Activated CD4-positive, alpha-beta T cell treated with anti-CD3 and anti-CD28 coated beads for 4 hours (primary cell): Measurements from ENCODE around the gene PDCD10.

Experiments used
- DNase-seq, 2 donors: peaks; one replicate each; pipeline ENCODE4 v3.0.0-alpha.2; 2020

PDCD10 gene

DNA sequence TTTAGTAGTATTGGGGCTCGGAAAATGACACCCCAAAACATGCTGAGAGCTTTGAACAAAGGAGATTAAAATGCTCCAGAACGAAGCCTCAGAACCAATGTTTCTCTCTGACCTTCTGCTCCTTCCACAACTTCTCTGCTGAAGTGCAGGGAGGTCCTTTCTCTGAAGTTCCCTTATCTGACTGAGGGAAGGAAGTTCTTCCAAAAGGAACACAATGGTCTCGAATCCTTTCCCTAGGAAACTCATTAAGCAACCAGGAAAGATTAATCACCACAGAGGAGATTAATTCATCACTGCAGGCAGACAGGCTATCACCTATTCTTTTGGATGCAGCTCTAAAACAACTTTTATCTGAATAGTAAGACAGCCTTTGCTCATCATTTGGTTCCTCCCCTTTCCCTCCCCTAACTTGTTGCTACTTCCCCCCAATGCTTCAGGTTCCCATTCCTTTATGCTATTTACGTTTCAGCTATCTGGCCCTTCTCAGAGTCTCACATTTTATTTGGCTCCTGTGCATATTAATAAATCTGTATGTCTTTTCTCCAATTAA lies 62.7 kb downstream of the PDCD10 start:
- no peak for DNase-seq

DNA sequence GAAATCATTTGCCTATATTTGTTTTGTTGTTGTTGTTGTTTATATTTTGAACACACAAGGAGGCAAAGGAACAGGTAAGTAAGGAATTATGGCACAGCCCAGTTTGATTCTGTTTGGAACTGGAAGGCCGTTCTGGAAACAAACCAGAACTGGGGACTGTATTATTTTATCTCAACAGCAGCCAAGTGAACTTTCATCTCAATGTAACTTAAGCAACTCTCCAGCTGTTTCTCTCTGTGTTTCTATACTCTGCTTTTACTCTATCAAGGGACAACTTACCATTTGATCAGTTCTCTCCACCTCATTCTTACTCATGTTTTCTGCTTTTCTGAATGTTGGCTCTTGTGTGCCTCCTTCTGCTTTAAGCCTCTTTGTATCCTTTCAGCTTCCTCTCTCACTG lies 65.0 kb downstream of the PDCD10 start:
- no peak for DNase-seq

DNA sequence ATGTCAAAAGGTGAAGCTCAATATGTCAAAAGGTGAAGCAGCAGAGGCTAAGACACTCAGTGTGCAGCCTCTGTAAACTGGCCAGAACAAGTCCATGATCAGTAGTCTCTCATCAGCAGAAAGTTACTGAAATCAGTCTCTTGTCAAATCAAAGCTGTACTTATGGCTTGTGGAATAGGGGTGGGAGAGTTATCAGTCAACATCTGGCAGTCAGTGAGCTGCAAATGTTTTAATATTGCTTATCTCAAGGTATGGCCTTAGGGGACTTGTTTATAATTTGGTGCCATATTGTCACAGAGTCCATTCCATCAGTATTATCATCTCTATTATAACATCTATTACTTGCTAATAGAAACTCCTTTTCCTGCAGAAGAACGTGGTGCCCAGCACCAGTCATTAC lies 66.0 kb downstream of the PDCD10 start:
- no peak for DNase-seq

DNA sequence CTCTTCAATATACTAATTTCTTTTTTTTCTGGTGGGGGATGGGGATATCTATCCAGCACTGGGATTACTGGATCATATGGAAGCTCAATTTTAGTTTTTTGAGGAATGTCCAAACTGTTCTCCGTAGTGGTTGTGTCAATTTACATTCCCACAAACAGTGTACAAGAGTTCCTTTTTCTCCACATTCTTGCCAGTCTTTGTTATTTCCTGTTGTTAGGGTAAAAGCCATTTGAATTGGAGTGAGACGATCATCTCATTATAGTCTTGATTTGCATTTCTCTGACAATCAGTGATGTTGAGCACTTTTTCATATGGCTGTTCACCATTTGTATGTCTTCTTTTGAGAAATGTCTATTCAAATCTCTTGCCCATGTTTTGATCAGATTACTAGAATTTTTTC lies 68.1 kb downstream of the PDCD10 start:
- no peak for DNase-seq

DNA sequence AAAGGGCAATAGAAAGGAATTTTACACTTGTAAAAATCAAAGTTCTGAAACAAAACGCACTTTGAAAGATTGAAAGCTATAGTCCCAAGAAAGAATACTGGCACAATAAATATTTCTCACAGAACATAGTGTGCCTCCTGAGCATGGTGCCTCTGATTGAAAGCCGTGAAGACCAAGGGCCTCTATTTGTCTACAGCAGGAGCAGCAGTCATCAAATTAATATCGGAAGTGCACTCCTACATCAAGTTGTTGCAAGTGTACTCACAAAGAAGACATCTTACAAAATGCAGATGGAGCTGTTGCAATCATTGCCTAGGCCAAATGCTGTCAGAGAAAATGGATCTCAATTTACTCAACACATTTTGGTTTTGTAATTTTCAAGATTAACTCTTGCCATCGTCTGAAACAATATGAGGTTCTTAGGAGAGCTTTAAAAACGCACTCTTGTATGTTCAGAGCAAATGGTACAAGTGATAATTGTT lies 71.7 kb downstream of the PDCD10 start:
- DNase-seq = no peak

DNA sequence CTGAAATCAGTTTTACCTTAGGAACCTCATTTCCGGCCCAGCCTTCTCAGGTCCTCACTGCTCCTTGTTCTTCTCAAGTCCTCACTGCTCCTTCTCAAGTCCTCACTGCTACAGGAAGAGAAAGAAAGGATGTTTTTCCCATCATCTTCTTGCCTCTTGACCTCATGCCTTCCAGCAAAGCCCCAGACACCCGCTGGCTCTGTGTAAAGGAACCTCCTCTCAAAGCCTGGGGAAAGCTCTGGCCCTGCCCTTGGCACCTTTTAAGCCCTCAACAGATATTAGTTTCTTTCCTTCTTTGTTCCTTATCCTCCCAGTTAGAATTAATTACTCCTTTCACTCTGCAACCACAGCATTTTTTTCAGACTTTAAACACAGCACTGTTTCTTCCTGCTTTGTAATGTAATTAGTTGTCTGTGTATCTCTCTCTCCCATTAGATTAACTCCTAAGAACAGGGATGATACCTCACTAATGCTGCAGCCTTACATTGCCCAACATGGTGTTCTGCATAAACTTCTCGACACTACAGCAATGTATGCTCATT lies 76.9 kb downstream of the PDCD10 start:
- no peak for DNase-seq

DNA sequence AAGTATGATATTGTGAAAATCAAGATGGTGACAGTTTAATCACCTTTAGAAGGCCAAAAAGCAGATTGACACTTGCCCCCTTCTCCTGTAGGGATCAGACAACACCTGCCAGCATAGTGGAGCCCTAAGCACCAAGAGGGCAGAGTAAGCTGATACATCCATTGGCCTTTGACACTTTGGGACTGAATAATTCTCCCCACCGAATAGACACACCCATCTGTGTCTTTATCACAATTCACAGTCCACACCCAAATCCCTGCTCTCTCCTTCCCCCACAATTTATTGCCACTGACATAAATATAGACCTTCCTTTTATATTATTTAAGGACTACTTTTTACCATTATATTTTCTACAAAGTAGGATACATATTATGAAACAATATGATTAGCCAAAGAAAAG lies 77.9 kb downstream of the PDCD10 start:
- DNase-seq = no peak

DNA sequence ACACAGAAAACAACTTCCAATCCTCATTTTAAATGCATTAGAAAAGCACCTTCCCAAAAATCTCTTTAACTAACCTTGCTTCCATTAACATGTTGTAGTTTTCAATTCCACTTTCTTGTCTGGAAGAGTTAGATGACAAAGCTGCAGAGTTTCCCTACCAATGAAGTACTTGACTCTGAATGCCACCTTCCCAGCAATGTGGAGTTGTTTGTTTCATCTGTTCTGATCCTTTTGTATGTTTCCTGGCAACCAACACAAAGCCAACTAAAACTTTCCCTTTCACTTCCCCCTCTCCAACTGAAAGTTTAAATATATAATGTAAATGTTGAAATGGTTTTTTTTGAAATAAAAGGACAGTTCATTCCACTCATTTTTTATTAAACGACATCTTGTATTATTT lies 80.9 kb downstream of the PDCD10 start, which contains the start of gene WDR49:
Gene WDR49 (minus strand): TSS at position 183 of the 400 bp plus-strand sequence. CDS start 517 bp downstream, outside the sequence.
- DNase-seq = no peak

DNA sequence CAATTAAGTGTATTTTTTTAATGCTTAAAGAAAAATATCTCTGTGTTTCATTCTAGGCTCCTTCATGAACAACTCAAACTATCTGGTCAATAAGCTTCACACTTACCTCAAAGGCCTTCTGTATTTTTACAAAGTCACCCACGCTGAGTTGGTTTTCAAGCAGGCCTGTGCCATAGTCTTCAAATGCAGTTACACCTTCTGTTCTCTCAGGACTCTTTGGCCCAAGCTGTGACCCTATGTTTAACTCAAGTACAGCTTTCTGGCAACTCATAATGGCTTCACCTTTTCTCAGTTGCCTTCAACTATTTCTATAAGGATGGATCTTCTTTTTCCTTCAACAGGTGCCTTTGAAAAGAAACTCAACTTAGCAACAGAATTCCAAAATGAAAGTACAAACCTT lies 81.5 kb downstream of the PDCD10 start:
- DNase-seq = no peak

DNA sequence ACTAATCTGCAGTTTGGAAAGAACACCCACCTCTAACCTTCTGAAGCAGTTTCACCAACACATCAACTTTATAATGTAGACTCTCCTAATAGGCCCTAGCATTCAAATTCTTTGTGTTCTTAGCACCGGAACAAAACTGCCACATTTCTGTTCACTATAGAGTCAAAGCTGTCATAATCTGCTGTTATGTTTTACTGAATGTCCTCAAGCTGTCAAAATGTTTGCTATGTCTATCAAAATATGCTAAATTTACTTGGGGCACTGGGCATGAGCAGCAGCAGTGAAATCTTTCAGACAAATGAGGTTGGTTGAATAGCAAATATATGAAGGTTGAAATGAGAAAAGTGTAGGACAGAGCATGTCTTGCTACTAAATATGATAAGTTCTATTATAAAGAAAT lies 82.9 kb downstream of the PDCD10 start:
- no peak for DNase-seq

DNA sequence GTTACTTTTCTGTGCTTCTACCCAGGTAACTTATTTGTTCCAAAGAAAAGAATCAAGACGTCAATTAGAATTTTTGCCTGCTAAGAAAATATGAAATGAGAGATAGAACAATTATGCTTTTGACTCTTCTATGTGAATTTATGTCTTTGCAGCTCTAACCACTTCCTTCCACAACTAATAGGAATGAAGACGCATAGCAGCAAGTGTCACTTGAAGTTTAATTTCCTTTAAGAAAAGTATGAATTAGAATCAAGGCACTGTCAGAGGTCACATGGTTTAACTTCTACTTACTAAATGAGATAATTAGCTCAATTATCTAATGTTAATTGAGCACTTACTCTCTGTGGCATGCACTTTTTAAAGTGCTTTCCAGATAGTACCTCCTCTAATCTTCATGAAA lies 84.2 kb downstream of the PDCD10 start:
- no peak for DNase-seq

DNA sequence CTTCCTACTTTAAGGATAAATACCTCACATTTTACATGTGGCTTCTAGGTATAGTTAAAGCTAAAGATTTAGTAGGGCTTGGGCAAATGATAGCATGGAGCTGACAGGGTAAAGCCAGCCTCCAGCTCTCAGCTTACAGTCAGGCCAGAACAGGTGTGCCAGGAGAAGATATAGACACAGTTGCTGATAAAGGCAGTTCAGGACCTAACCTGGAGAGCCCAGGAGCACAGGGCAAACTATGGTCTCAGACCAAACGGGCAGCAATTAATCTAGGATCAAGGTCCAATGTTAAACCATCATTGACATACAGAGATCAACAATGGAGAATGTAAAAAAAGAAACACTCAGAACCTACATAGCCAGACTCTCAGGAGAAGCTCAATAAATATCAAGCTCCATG lies 84.9 kb downstream of the PDCD10 start:
- DNase-seq = no peak

DNA sequence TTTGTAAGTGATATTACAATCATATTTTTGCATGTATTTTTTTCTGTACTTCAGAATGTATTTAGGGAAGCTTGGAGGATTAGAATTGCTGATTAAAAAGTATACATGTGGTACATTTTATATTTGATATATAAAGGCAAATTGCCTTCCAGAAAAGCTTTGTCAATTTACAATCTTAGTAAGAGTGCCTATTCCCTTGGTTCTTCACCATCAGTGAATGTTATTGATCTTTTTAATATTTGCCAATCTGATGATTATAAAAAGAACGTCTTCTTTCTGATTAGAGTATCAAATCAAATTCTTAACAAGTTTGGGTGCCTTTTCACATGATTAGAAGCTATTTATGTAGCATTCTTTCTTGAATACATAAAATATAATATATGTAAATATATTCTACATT lies 90.1 kb downstream of the PDCD10 start:
- no peak for DNase-seq
